SU-DHL-6 (cell line): ENCODE measurements around the gene NADK2.

Experiments
- H2AFZ ChIP-seq: fragments of 200-600 bp; sonication (generic); 2 replicates; pipeline ENCODE4 v1.6.1; 2014; ENCODE audit warnings: low read depth, mild to moderate bottlenecking, moderate library complexity, mixed read lengths, antibody characterized with exemption, low read length; ENCODE audit not compliant: severe bottlenecking
- H3F3A ChIP-seq: fragments of 200-600 bp; shearing (Covaris generic); 2 replicates; pipeline ENCODE4 v1.6.0; 2016; ENCODE audit warnings: antibody characterized with exemption, mild to moderate bottlenecking; ENCODE audit not compliant: insufficient read depth
- H3K27ac ChIP-seq: fragments of 200-600 bp; sonication (generic); 2 replicates; pipeline ENCODE4 v1.5.1; 2016; ENCODE audit warnings: low read depth, mild to moderate bottlenecking, low read length, moderate library complexity, mixed read lengths
- H3K27me3 ChIP-seq: fragments of 200-600 bp; sonication (generic), shearing (Covaris generic); 2 replicates; pipeline ENCODE4 v1.6.0; 2014; ENCODE audit warnings: mild to moderate bottlenecking, low read length
- H3K36me3 ChIP-seq: fragments of 200-600 bp; sonication (generic); 2 replicates; pipeline ENCODE4 v1.6.1; 2014; ENCODE audit warnings: mild to moderate bottlenecking, low read length, mixed read lengths
- H3K4me2 ChIP-seq: fragments of 300-600, 200-600 bp; shearing (Covaris generic), sonication (generic); 2 replicates; pipeline ENCODE4 v1.6.0; 2014; ENCODE audit warnings: low read length, low read depth, mild to moderate bottlenecking; ENCODE audit not compliant: poor library complexity, severe bottlenecking
- H3K4me3 ChIP-seq: fragments of 200-600 bp; sonication (generic); 2 replicates; pipeline ENCODE4 v1.5.1; 2014; ENCODE audit warnings: antibody characterized with exemption, low read length, mild to moderate bottlenecking, mixed read lengths; ENCODE audit not compliant: insufficient read depth, poor library complexity, severe bottlenecking
- H3K79me2 ChIP-seq: fragments of 200-600 bp; sonication (generic); 2 replicates; pipeline ENCODE4 v1.6.1; 2014; ENCODE audit warnings: mild to moderate bottlenecking, low read length, moderate library complexity; ENCODE audit not compliant: insufficient read depth
- H3K9ac ChIP-seq: fragments of 200-600 bp; sonication (generic); 2 replicates; pipeline ENCODE4 v1.7.0; 2014; ENCODE audit warnings: mild to moderate bottlenecking, low read length
- H3K9me2 ChIP-seq: fragments of 200-600 bp; sonication (generic); replicated peaks from 2 replicates; pipeline ENCODE4 v1.6.1; 2014; ENCODE audit warnings: low read length; ENCODE audit not compliant: insufficient read depth
- H3K9me3 ChIP-seq: fragments of 200-600 bp; sonication (generic); 2 replicates; pipeline ENCODE4 v1.6.1; 2014; ENCODE audit warnings: low read length, mixed read lengths; ENCODE audit not compliant: insufficient read depth
- H4K20me1 ChIP-seq: fragments of 200-600 bp; sonication (generic); 2 replicates; pipeline ENCODE4 v1.6.1; 2014; ENCODE audit warnings: low read depth, mild to moderate bottlenecking, antibody characterized with exemption, low read length, moderate library complexity, mixed read lengths
- CTCF ChIP-seq: fragments of 200-600 bp; sonication (generic); IDR thresholded peaks from one replicate; pipeline ENCODE4 v1.5.1; 2017; ENCODE audit warnings: antibody characterized with exemption, mild to moderate bottlenecking, low read length, moderate library complexity; ENCODE audit not compliant: insufficient read depth, poor library complexity, severe bottlenecking
- EZH2phosphoT487 ChIP-seq: fragments of 200-600 bp; sonication (generic), shearing (Covaris generic); conservative IDR thresholded peaks from 2 replicates; pipeline ENCODE4 v1.6.1; 2018; ENCODE audit warnings: mild to moderate bottlenecking, antibody characterized with exemption, low read length, moderate library complexity, mixed read lengths

The NADK2 gene

GRCh38 chr5:36246036-36246800, 4.5 kb upstream of the NADK2 start:
- Histone ChIP-seq H3K36me3 (no peaks in the 10 kb centered on the region), H4K20me1 (no peaks in the 10 kb centered on the region), H3K79me2 (no peaks in the 10 kb centered on the region), H3F3A (0 out of 2 replicates have a peak, but pooled peaks cover 10% of the 10 kb centered on the region), H3K9me2 (no peaks in the 10 kb centered on the region), H3K4me2 (no peak overlapping the region), H3K27ac (no peak overlapping the region), H3K9ac (no peak overlapping the region), H3K27me3 (no peaks in the 10 kb centered on the region), H2AFZ (no peak overlapping the region), H3K4me3 (no peak overlapping the region), H3K9me3 (no peaks in the 10 kb centered on the region)
- TF ChIP-seq EZH2phosphoT487 (no peak), CTCF (no peak)

DNA sequence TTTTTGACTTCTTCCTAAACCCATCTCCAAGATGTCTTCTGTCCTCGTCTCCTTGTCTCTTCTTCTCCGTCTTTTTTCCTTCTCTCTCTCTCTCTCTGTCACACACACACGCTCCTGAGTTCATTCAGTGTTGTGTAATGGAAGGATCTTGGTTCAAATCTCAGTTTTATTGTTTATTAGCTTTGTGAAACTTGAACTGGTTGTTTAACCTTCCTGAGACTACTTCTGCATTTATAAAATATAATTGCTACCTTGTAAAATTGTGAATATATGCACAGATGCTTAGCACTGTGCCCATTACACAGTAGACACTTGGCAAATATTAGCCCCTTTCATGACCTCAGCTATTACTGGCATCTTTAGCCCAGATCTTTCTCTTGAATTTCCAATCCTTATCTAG, 2.4 kb upstream of the NADK2 start:
- Histone ChIP-seq H3K4me2 (no peak overlapping the region), H3K27me3 (no peaks in the 10 kb centered on the region), H3K9me2 (no peaks in the 10 kb centered on the region), H3K27ac (no peak overlapping the region), H3K9me3 (no peaks in the 10 kb centered on the region), H3K79me2 (no peaks in the 10 kb centered on the region), H3K4me3 (no peak overlapping the region), H3K36me3 (no peaks in the 10 kb centered on the region), H2AFZ (no peak overlapping the region), H4K20me1 (no peaks in the 10 kb centered on the region), H3F3A (peaks cover 19% of the 10 kb centered on the region; the same call in 1 of the 2 replicates), H3K9ac (no peak overlapping the region)
- TF ChIP-seq CTCF (no peak), EZH2phosphoT487 (no peak)

DNA sequence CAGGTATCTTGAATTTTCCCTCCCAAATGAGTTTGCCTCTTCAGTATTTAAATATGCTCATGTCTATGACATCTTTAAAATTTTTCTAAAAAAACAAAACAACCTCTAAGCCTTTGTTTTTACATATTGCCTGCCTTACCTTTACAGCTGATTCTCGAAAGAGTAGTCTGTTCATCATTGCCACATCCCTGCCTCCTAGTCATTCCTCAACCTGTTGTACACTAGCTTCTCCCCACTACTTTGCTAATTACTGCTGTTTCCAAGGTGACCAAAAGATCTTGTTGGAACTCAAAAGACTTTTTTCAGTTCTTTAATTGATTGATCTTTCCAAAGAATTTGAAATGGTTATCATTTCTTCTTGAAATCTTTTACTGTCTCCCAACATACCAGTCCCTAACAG, 1.9 kb upstream of the NADK2 start:
- Histone ChIP-seq H3K79me2 (no peaks in the 10 kb centered on the region), H3F3A (peaks cover 19% of the 10 kb centered on the region; the same call in 1 of the 2 replicates), H3K36me3 (no peaks in the 10 kb centered on the region), H3K27me3 (no peaks in the 10 kb centered on the region), H3K27ac (no peak overlapping the region), H3K9ac (no peak overlapping the region), H3K9me3 (no peaks in the 10 kb centered on the region), H2AFZ (no peak overlapping the region), H3K4me2 (no peak overlapping the region), H3K4me3 (no peak overlapping the region), H3K9me2 (no peaks in the 10 kb centered on the region), H4K20me1 (no peaks in the 10 kb centered on the region)
- no peak for TF ChIP-seq EZH2phosphoT487
- no peak for TF ChIP-seq CTCF
